Endodermal cell (in vitro differentiated cells): Measurements from ENCODE around the gene HS1BP3. TPM values are rescaled to one million over a fixed set of nuclear protein-coding genes. Genes with fewer than 3 reads are reported as not detected.

ENCODE experiments used
- DNase-seq: peaks from one replicate; pipeline ENCODE4 v3.0.0-alpha.2; 2017
- H3K27ac ChIP-seq: 2 replicates; pipeline ENCODE4 v1.5.1; 2013; ENCODE audit warnings: mild to moderate bottlenecking, low read depth, low read length, moderate library complexity
- H3K27me3 ChIP-seq: 2 replicates; pipeline ENCODE4 v1.6.1; 2013; ENCODE audit warnings: mild to moderate bottlenecking, low read length, moderate library complexity; ENCODE audit not compliant: insufficient read depth, control insufficient read depth, poor library complexity, severe bottlenecking
- H3K36me3 ChIP-seq: 2 replicates; pipeline ENCODE4 v1.7.0; 2013; ENCODE audit warnings: mild to moderate bottlenecking, low read length, moderate library complexity; ENCODE audit not compliant: control insufficient read depth, insufficient read depth
- H3K4me1 ChIP-seq: one replicate; pipeline ENCODE4 v1.7.0; 2013; ENCODE audit warnings: low read length; ENCODE audit not compliant: control insufficient read depth, insufficient read depth
- H3K4me3 ChIP-seq: 2 replicates; pipeline ENCODE4 v1.5.1; 2013; ENCODE audit warnings: mild to moderate bottlenecking, low read length, moderate library complexity
- H3K9ac ChIP-seq: 2 replicates; pipeline ENCODE4 v1.6.1; 2013; ENCODE audit warnings: mild to moderate bottlenecking, low read length, moderate library complexity; ENCODE audit not compliant: poor library complexity, severe bottlenecking; ENCODE audit errors: extremely low read depth
- H3K9me3 ChIP-seq: 2 replicates; pipeline ENCODE4 v1.6.1; 2013; ENCODE audit warnings: mild to moderate bottlenecking, low read length, moderate library complexity; ENCODE audit not compliant: control insufficient read depth
- H3K27ac Mint-ChIP-seq: 2 replicates; pipeline ENCODE4 v1.8.0; 2020; ENCODE audit warnings: mixed read lengths
- H3K27me3 Mint-ChIP-seq: 2 replicates; pipeline ENCODE4 v1.8.0; 2021; ENCODE audit warnings: mild to moderate bottlenecking, mixed read lengths; ENCODE audit not compliant: insufficient read depth
- H3K36me3 Mint-ChIP-seq: 2 replicates; pipeline ENCODE4 v1.8.0; 2020; ENCODE audit warnings: low read depth, mixed read lengths
- H3K4me1 Mint-ChIP-seq: 2 replicates; pipeline ENCODE4 v1.8.0; 2020; ENCODE audit warnings: mixed read lengths
- H3K4me3 Mint-ChIP-seq: 2 replicates; pipeline ENCODE4 v1.8.0; 2020; ENCODE audit warnings: mild to moderate bottlenecking, moderate library complexity, mixed read lengths
- H3K9me3 Mint-ChIP-seq: 2 replicates; pipeline ENCODE4 v1.8.0; 2020; ENCODE audit warnings: mild to moderate bottlenecking, mixed read lengths
- WGBS, 2 experiments: methylation state at CpG; one replicate each; pipeline versions ENCODE4 v1.1.5 to v1.1.7; 2013; ENCODE audit warnings: missing lambda C conversion rate in 2 of 2, mixed read lengths in 1 of 2; ENCODE audit not compliant: insufficient coverage in 1 of 2, insufficient read length in 1 of 2; 5-methylcytosine and 5-hydroxymethylcytosine counted together
- total RNA-seq, 2 donors: library from RNA; stranded (reverse); fragmentation: NEBNext Ultra II Directional in 1 of 2; extraction: Animal tissue kit (Norgen Biotek cat#: 25700) in 1 of 2; gene quantifications; 2 replicates in 1 of 2; 3 replicates in 1 of 2; pipeline ENCODE4 v1.2.1, GENCODE V29; 2021
- TF ChIP-seq, protein P1 (sequence below): fragments of 200-600 bp; sonication (generic); conservative IDR thresholded peaks from 2 replicates; pipeline ENCODE4 v1.5.0; 2021; ENCODE audit warnings: antibody characterized with exemption, mild to moderate bottlenecking

The HS1BP3 gene
- total RNA-seq, 2 donors from 2014 or later, result 23.0 to 26.2 TPM

DNA sequence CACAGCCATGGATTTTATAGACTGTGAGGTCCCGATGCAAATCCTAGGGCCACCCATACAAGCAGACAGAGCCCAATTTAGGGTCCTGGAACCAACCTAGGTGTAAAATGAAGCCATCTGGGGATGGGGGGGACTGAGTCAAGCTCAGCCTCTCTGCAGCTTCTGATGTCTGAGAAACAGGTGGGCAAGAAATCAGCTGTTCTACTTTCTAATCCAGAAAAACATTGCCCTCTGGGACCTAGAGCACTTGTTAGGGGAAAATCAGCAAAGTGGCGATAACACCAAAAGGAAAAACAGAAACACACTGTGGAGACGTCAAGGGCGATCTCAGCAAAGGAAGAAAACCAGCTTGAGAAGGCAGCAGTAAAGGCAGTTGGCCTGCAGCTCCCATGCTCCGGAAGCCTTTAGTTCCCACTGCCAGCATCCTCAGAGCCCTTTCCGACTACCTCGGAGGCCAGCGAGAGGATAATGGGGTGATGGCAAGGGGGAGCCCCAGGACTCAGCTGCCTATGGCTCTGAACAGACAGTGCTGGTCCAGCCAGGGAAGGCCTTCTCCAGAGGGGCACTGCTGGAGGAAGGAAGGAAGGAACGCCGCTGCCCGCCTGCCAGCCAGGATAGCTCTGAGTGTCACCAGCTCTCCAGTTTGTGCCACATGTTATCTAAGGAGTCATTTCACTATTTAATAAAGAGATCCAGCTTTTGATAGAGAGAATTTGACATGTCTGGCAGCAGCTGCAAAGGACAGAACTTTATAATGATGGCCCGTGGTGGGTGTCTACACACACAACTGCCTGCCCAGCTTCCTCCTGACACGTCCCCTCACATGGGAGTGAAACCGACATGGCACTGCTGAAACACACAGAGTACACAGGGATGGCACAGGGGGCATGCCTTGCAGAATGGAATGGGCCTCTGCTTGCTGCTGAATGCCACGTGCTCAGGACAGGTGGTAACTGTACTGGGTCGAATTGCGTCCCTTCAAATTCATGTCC is 37.7 kb downstream of the HS1BP3 start:
- no peaks in the 10 kb centered on the region for H3K36me3 Mint-ChIP-seq
- Histone ChIP-seq H3K9me3 (no peaks in the 10 kb centered on the region), H3K27ac (no peak overlapping the region), H3K4me1 (peaks cover 24% of the 10 kb centered on the region), H3K4me3 (no peak overlapping the region), H3K9ac (no peak overlapping the region), H3K27me3 (no peaks in the 10 kb centered on the region), H3K36me3 (no peaks in the 10 kb centered on the region)
- no peak overlapping the region for H3K4me3 Mint-ChIP-seq
- peaks cover 4% of the 10 kb centered on the region for H3K27me3 Mint-ChIP-seq
- H3K4me1 Mint-ChIP-seq, result peaks cover 18% of the 10 kb centered on the region
- 93 to 94% methylated on average over 13 to 17 of the region's 17 CpGs for WGBS, 2 experiments
- peaks cover 2% of the 10 kb centered on the region for H3K9me3 Mint-ChIP-seq
- H3K27ac Mint-ChIP-seq, result no peak overlapping the region
- DNase-seq, result peak; percentile 41
- TF ChIP-seq, protein P1, sequence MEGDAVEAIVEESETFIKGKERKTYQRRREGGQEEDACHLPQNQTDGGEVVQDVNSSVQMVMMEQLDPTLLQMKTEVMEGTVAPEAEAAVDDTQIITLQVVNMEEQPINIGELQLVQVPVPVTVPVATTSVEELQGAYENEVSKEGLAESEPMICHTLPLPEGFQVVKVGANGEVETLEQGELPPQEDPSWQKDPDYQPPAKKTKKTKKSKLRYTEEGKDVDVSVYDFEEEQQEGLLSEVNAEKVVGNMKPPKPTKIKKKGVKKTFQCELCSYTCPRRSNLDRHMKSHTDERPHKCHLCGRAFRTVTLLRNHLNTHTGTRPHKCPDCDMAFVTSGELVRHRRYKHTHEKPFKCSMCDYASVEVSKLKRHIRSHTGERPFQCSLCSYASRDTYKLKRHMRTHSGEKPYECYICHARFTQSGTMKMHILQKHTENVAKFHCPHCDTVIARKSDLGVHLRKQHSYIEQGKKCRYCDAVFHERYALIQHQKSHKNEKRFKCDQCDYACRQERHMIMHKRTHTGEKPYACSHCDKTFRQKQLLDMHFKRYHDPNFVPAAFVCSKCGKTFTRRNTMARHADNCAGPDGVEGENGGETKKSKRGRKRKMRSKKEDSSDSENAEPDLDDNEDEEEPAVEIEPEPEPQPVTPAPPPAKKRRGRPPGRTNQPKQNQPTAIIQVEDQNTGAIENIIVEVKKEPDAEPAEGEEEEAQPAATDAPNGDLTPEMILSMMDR, result no peak

- H3K27ac Mint-ChIP-seq, result no peak overlapping the region
- H3K36me3 Mint-ChIP-seq, result no peaks in the 10 kb centered on the region
- 86 to 100% methylated on average over 1 to 3 of the region's 3 CpGs for WGBS, 2 experiments
- peaks cover 4% of the 10 kb centered on the region for H3K27me3 Mint-ChIP-seq
- TF ChIP-seq, protein P1, result no peak
- Histone ChIP-seq H3K9ac (no peak overlapping the region), H3K27me3 (no peaks in the 10 kb centered on the region), H3K27ac (no peak overlapping the region), H3K36me3 (no peaks in the 10 kb centered on the region), H3K4me3 (no peak overlapping the region), H3K4me1 (peaks cover 18% of the 10 kb centered on the region), H3K9me3 (peaks cover 5% of the 10 kb centered on the region)
- H3K9me3 Mint-ChIP-seq, result peaks cover 7% of the 10 kb centered on the region
- H3K4me1 Mint-ChIP-seq, result peaks cover 15% of the 10 kb centered on the region
- H3K4me3 Mint-ChIP-seq, result no peak overlapping the region
- no peak for DNase-seq
Measured at GRCh38 chr2:20611844-20612356, 39.0 kb downstream of the HS1BP3 start.

DNA sequence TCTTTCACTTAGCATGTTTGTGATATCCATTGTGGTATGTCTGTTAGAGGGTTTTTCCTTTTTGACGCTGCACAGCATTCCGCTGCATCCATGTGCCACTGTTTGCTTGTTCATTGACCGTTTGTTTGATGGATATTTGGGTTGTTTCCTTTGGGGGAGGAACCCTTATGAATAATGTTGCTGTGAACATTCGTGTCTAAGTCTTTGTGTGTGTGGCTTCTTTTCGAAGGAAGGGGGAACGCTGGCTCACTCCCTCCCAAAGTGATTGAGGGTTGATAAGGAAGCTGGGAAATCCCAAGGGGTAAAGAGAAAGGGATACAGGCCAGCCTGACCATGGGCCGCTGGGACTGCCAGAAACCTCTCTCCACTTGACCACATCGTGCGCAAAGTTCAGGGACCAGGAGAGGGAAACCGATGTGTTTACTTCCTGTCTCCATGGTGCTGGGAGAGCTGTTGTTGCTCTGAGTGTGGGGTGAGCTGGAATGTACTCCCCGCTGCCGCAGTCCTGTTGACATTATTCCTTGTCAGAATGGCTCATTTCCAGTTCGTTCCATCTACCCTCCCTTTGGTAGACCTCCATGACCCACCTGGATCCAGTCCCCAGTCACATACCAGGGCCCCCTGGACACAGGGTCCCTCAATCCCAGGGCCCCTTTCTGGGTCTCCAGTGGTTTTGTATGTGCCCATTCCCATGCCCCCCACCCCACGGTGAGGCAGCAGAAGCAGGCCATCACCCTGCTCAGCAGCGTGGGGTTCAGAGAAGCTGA is 39.6 kb downstream of the HS1BP3 start:
- Mint-ChIP-seq H3K9me3 (peaks cover 7% of the 10 kb centered on the region), H3K27ac (no peak overlapping the region), H3K36me3 (no peaks in the 10 kb centered on the region), H3K4me1 (peaks cover 10% of the 10 kb centered on the region), H3K27me3 (peaks cover 4% of the 10 kb centered on the region), H3K4me3 (no peak overlapping the region)
- 88 to 94% methylated on average over 11 to 15 of the region's 15 CpGs for WGBS, 2 experiments
- no peaks in the 10 kb centered on the region for H3K27me3 ChIP-seq
- H3K4me1 ChIP-seq, result peaks cover 11% of the 10 kb centered on the region
- H3K9ac ChIP-seq, result no peak overlapping the region
- H3K4me3 ChIP-seq, result no peak overlapping the region
- no peak overlapping the region for H3K27ac ChIP-seq
- no peaks in the 10 kb centered on the region for H3K36me3 ChIP-seq
- TF ChIP-seq, protein P1, result no peak
- peaks cover 5% of the 10 kb centered on the region for H3K9me3 ChIP-seq
- peak; percentile 49 for DNase-seq
